Smooth muscle cell (in vitro differentiated cells): ENCODE data around the gene CFAP73. TPM values are rescaled to one million over a fixed set of nuclear protein-coding genes. Genes with fewer than 3 reads are reported as not detected.

ENCODE experiments used
- DNase-seq: peaks from one replicate; lab custom pipeline; 2025; ENCODE audit not compliant: unreplicated experiment; lab: John Stamatoyannopoulos, UW
- H2AFZ ChIP-seq: fragments of 200-600 bp; sonication (generic); 2 replicates; pipeline ENCODE4 v1.6.0; 2016; ENCODE audit warnings: antibody characterized with exemption, low read depth, mild to moderate bottlenecking
- H3F3A ChIP-seq: fragments of 200-600 bp; sonication (generic); 2 replicates; pipeline ENCODE4 v1.6.0; 2017; ENCODE audit warnings: antibody characterized with exemption, low read depth
- H3K27ac ChIP-seq: fragments of 200-600 bp; sonication (generic); 2 replicates; pipeline ENCODE4 v1.5.1; 2016; ENCODE audit warnings: low read depth, mild to moderate bottlenecking
- H3K27me3 ChIP-seq: fragments of 200-600 bp; sonication (generic); 2 replicates; pipeline ENCODE4 v1.6.1; 2016; ENCODE audit warnings: low read depth, mild to moderate bottlenecking
- H3K36me3 ChIP-seq: fragments of 200-600 bp; sonication (generic); 2 replicates; pipeline ENCODE4 v1.5.1; 2016; ENCODE audit warnings: low read depth
- H3K4me1 ChIP-seq: fragments of 200-600 bp; sonication (generic); 2 replicates; pipeline ENCODE4 v1.5.1; 2016; ENCODE audit warnings: low read depth
- H3K4me2 ChIP-seq: fragments of 200-600 bp; sonication (generic); 2 replicates; pipeline ENCODE4 v1.6.0; 2016; ENCODE audit warnings: mild to moderate bottlenecking
- H3K4me3 ChIP-seq: fragments of 200-600 bp; sonication (generic); 2 replicates; pipeline ENCODE4 v1.5.1; 2016; ENCODE audit warnings: mild to moderate bottlenecking
- H3K79me2 ChIP-seq: fragments of 200-600 bp; sonication (generic); 2 replicates; pipeline ENCODE4 v1.6.0; 2016; ENCODE audit warnings: low read depth, mild to moderate bottlenecking
- H3K9ac ChIP-seq: fragments of 200-600 bp; sonication (generic); 2 replicates; pipeline ENCODE4 v1.6.0; 2016; ENCODE audit warnings: low read depth
- H3K9me3 ChIP-seq: fragments of 200-600 bp; sonication (generic); replicated peaks from 2 replicates; pipeline ENCODE4 v1.5.1; 2016; ENCODE audit warnings: low read depth
- H4K20me1 ChIP-seq: fragments of 200-600 bp; sonication (generic); 2 replicates; pipeline ENCODE4 v1.6.0; 2016; ENCODE audit warnings: low read depth
- CTCF ChIP-seq: fragments of 200-600 bp; sonication (generic); IDR thresholded peaks from 2 replicates; pipeline ENCODE4 v1.5.1; 2017; ENCODE audit warnings: borderline replicate concordance, mild to moderate bottlenecking, antibody characterized with exemption; ENCODE audit not compliant: insufficient read depth, poor library complexity, severe bottlenecking
- WGBS: methylation state at CpG from one replicate; pipeline ENCODE4 v1.1.7; 2016; ENCODE audit warnings: low lambda C conversion rate; 5-methylcytosine and 5-hydroxymethylcytosine counted together
- polyA plus RNA-seq: library from polyadenylated mRNA; unstranded; fragments of >200 nt; fragmentation: Nextera tagmentation; extraction: Ambion mirVana; gene quantifications from 2 replicates; pipeline ENCODE4 v1.2.1, GENCODE V29; 2016
- total RNA-seq: library from RNA; depleted of rRNA; stranded (reverse); fragments of >200 nt; gene quantifications from 2 replicates; pipeline ENCODE4 v1.2.3, GENCODE V29; 2014

CFAP73 gene
- total and polyA plus RNA-seq, 2 experiments from 2014 or later: not detected

GRCh38 chr12:113142886-113143332 is 6.6 kb upstream of the CFAP73 start:
- Histone ChIP-seq H4K20me1 (no peaks in the 10 kb centered on the region), H3K9ac (no peak overlapping the region), H3K9me3 (no peaks in the 10 kb centered on the region), H3K27ac (no peak overlapping the region), H2AFZ (no peak overlapping the region), H3K36me3 (no peaks in the 10 kb centered on the region), H3K4me3 (no peak overlapping the region), H3K4me1 (no peaks in the 10 kb centered on the region), H3K4me2 (no peak overlapping the region), H3F3A (no peaks in the 10 kb centered on the region), H3K27me3 (no peaks in the 10 kb centered on the region), H3K79me2 (no peaks in the 10 kb centered on the region)
- DNase-seq: no peak
- no peak for TF ChIP-seq CTCF
- 94% methylated on average over 5 of the region's 5 CpGs for WGBS

GRCh38 chr12:113143959-113144358 is 5.6 kb upstream of the CFAP73 start:
- Histone ChIP-seq H3K4me1 (no peaks in the 10 kb centered on the region), H2AFZ (no peak overlapping the region), H3K27me3 (no peaks in the 10 kb centered on the region), H4K20me1 (no peaks in the 10 kb centered on the region), H3K9me3 (no peaks in the 10 kb centered on the region), H3F3A (no peaks in the 10 kb centered on the region), H3K36me3 (no peaks in the 10 kb centered on the region), H3K9ac (no peak overlapping the region), H3K4me2 (no peak overlapping the region), H3K27ac (no peak overlapping the region), H3K79me2 (no peaks in the 10 kb centered on the region), H3K4me3 (no peak overlapping the region)
- TF ChIP-seq CTCF: no peak
- 91% methylated on average over 8 of the region's 8 CpGs for WGBS
- no peak for DNase-seq

- Histone ChIP-seq H4K20me1 (no peaks in the 10 kb centered on the region), H3K4me3 (no peak overlapping the region), H3K36me3 (no peaks in the 10 kb centered on the region), H3K4me2 (no peak overlapping the region), H3K4me1 (peaks cover 2% of the 10 kb centered on the region), H3K9me3 (no peaks in the 10 kb centered on the region), H2AFZ (no peak overlapping the region), H3K9ac (no peak overlapping the region), H3K27me3 (no peaks in the 10 kb centered on the region), H3K27ac (no peak overlapping the region), H3K79me2 (no peaks in the 10 kb centered on the region), H3F3A (no peaks in the 10 kb centered on the region)
- no peak for TF ChIP-seq CTCF
- no peak for DNase-seq
- 94% methylated on average over 5 of the region's 5 CpGs for WGBS
Measured at GRCh38 chr12:113144806-113145205, 4.7 kb upstream of the CFAP73 start.

- Histone ChIP-seq H4K20me1 (no peaks in the 10 kb centered on the region), H3K9ac (no peak overlapping the region), H3K4me1 (peaks cover 3% of the 10 kb centered on the region), H3K9me3 (no peaks in the 10 kb centered on the region), H2AFZ (no peak overlapping the region), H3F3A (no peaks in the 10 kb centered on the region), H3K4me3 (no peak overlapping the region), H3K27me3 (no peaks in the 10 kb centered on the region), H3K36me3 (no peaks in the 10 kb centered on the region), H3K27ac (no peak overlapping the region), H3K4me2 (no peak overlapping the region), H3K79me2 (no peaks in the 10 kb centered on the region)
- WGBS: 77% methylated on average over 11 of the region's 12 CpGs
- no peak for TF ChIP-seq CTCF
- no peak for DNase-seq
Measured at GRCh38 chr12:113145720-113146551, 3.6 kb upstream of the CFAP73 start.
